Stomach (tissue), 4 donors: ENCODE results near the gene FRAS1.

ENCODE experiments used
- POLR2A ChIP-seq, 4 donors: fragments of 450-650 bp; IDR thresholded peaks; one replicate each; pipeline ENCODE4 v1.6.1; 2016; ENCODE audit warnings: antibody characterized with exemption in 4 of 4, control low read depth in 2 of 4, mild to moderate bottlenecking in 1 of 4, moderate library complexity in 1 of 4
- TF ChIP-seq, protein P1 (sequence below), 7 experiments: fragments of 450-650 bp in 4 of 7; fragments of 200-600 bp in 3 of 7; sonication (generic) in 3 of 7; IDR thresholded peaks; one replicate each; pipeline ENCODE4 v1.5.1; 2016 to 2019; ENCODE audit warnings: antibody characterized with exemption in 7 of 7, control low read depth in 2 of 7, mild to moderate bottlenecking in 1 of 7

- TF ChIP-seq, protein P1, sequence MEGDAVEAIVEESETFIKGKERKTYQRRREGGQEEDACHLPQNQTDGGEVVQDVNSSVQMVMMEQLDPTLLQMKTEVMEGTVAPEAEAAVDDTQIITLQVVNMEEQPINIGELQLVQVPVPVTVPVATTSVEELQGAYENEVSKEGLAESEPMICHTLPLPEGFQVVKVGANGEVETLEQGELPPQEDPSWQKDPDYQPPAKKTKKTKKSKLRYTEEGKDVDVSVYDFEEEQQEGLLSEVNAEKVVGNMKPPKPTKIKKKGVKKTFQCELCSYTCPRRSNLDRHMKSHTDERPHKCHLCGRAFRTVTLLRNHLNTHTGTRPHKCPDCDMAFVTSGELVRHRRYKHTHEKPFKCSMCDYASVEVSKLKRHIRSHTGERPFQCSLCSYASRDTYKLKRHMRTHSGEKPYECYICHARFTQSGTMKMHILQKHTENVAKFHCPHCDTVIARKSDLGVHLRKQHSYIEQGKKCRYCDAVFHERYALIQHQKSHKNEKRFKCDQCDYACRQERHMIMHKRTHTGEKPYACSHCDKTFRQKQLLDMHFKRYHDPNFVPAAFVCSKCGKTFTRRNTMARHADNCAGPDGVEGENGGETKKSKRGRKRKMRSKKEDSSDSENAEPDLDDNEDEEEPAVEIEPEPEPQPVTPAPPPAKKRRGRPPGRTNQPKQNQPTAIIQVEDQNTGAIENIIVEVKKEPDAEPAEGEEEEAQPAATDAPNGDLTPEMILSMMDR (IDR thresholded peaks at IDR 0.05) = no peak
- no peak for TF ChIP-seq POLR2A (IDR thresholded peaks at IDR 0.05)
Measured at GRCh38 chr4:78525559-78525958, 468.4 kb downstream of the FRAS1 start.
